ENCODE results near the gene FPR3. TPM values are rescaled to one million over a fixed set of nuclear protein-coding genes. Genes with fewer than 3 reads are reported as not detected.

The FPR3 gene
- polyA plus RNA-seq, 1 of the 3 experiments (the other 2 are of a cell fraction), result 0.02 TPM

DNA sequence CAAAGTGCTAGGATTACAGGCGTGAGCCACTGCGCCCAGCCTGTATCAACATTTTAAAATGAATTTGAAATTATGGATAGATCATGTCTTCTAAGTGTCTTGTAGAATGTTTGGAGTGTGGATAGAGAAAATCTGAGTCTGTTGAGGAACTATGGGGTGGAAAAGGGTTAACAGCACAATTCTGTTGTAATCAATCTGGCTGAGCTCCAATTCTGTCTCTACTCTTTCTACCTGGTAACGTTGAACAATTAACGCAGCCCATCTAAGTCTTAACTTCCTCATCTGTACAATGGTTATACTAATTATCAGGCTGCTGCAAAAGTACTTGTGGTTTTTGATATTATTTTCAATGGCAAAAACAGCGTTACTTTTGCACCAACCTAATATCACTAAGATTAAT lies 29.9 kb upstream of the FPR3 start (continued):
- TF ChIP-seq, protein P1, sequence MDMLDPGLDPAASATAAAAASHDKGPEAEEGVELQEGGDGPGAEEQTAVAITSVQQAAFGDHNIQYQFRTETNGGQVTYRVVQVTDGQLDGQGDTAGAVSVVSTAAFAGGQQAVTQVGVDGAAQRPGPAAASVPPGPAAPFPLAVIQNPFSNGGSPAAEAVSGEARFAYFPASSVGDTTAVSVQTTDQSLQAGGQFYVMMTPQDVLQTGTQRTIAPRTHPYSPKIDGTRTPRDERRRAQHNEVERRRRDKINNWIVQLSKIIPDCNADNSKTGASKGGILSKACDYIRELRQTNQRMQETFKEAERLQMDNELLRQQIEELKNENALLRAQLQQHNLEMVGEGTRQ (IDR thresholded peaks at IDR 0.05; ENCODE audit: borderline replicate concordance, low read depth, low read length), result no peak
- no peak for TF ChIP-seq JUND (IDR thresholded peaks at IDR 0.05)

DNA sequence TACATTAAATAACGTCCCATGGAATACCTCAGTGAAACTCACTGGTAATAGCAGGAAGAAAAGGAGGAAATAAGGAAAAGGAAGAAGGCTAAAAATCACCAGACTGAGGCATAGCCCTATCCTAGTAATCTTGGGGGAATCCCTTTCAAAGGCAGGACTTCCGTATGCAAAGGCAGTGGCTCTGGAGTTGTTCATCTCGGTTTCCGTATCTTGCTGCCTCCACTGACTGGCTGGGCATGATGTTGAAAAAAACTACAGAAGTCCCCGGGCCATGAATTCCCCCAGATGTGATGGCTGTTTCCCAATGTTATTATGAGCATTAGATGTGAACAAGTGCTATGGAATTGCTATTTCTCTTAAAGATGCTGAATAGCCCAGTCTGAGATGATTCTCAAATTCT lies 28.5 kb upstream of the FPR3 start:
- WGBS (ENCODE audit: low lambda C conversion rate), result 2% methylated on average over 5 of the region's 5 CpGs
- H3K27me3 ChIP-seq (ENCODE audit: insufficient read depth), result peaks cover 67% of the 10 kb centered on the region
- no peak overlapping the region for H2AFZ ChIP-seq (ENCODE audit: low read depth)
- DNase-seq, result no peak
- no peak overlapping the region for H3K4me2 ChIP-seq
- H3K27ac ChIP-seq (ENCODE audit: low read depth in 2 of 2, low read length in 1 of 2), result no peak overlapping the region
- no peaks in the 10 kb centered on the region for H4K20me1 ChIP-seq (ENCODE audit: insufficient read depth)
- CTCF ChIA-PET, result interaction anchor here (1.3 to 1.9 kb wide), 2 partner anchors 11 to 63 kb away, joined by 3 to 6 read pairs; no protein-coding TSS in a partner anchor
- no peak for TF ChIP-seq JUND (IDR thresholded peaks at IDR 0.05)
- TF ChIP-seq, protein P2, sequence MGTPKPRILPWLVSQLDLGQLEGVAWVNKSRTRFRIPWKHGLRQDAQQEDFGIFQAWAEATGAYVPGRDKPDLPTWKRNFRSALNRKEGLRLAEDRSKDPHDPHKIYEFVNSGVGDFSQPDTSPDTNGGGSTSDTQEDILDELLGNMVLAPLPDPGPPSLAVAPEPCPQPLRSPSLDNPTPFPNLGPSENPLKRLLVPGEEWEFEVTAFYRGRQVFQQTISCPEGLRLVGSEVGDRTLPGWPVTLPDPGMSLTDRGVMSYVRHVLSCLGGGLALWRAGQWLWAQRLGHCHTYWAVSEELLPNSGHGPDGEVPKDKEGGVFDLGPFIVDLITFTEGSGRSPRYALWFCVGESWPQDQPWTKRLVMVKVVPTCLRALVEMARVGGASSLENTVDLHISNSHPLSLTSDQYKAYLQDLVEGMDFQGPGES (IDR thresholded peaks at IDR 0.05; ENCODE audit: low read depth, low read length), result no peak
- TF ChIP-seq, protein P3, sequence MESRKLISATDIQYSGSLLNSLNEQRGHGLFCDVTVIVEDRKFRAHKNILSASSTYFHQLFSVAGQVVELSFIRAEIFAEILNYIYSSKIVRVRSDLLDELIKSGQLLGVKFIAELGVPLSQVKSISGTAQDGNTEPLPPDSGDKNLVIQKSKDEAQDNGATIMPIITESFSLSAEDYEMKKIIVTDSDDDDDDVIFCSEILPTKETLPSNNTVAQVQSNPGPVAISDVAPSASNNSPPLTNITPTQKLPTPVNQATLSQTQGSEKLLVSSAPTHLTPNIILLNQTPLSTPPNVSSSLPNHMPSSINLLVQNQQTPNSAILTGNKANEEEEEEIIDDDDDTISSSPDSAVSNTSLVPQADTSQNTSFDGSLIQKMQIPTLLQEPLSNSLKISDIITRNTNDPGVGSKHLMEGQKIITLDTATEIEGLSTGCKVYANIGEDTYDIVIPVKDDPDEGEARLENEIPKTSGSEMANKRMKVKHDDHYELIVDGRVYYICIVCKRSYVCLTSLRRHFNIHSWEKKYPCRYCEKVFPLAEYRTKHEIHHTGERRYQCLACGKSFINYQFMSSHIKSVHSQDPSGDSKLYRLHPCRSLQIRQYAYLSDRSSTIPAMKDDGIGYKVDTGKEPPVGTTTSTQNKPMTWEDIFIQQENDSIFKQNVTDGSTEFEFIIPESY (IDR thresholded peaks at IDR 0.05; ENCODE audit: borderline replicate concordance, low read depth), result no peak
- H3K79me2 ChIP-seq (ENCODE audit: insufficient read depth), result no peaks in the 10 kb centered on the region
- H3K4me1 ChIP-seq (ENCODE audit: control insufficient read depth in 1 of 2, insufficient read depth in 2 of 2, low read depth in 1 of 2, low read length in 1 of 2), result no peaks in the 10 kb centered on the region
- POLR2A ChIA-PET, result no interaction called here
- no peak overlapping the region for H3K4me3 ChIP-seq (ENCODE audit: low read depth in 2 of 2, low read length in 1 of 2)
- no peaks in the 10 kb centered on the region for H3K9me2 ChIP-seq
- no peaks in the 10 kb centered on the region for H3F3A ChIP-seq (replicated peaks; ENCODE audit: insufficient read depth)
- no peaks in the 10 kb centered on the region for H3K9me3 ChIP-seq
- no peaks in the 10 kb centered on the region for H3K36me3 ChIP-seq (replicated peaks in 1 of 2; ENCODE audit: control insufficient read depth in 1 of 2, insufficient read depth in 2 of 2, low read length in 1 of 2)
- no peak overlapping the region for H3K9ac ChIP-seq

DNA sequence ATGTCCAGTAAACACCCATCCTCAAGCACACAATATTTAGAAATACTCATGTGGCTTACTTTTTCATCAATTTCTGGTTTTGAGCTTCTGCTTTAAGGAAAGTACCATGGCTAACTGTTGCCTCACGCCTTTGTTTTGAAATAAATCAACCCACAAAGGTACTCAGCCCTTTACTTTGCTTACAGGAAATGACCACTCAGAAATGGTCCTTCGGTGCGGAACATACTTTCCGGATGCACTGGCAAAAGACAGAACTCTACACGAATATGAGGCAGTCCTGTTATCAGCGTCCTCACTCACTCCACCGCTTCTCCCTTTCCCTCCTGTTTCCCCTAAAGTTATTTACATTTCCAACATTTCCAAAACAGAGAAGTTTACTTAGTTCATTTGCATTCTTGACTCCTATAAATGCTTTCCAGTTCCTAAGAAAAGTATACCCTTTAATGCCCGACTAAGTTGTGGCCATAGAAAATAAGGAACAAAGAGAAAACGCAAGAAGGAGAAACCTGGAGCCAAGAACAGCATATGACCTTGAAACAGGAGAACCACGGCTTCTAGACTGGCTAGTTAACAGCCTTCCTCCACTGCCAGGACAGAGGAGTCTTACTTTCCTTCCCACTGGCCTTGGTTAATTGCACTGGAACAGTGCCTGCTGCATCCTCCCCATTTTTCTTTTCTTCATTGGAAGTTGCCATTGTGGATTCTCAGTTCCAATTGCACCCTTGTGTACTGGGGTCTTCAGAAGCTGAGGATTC lies 23.4 kb upstream of the FPR3 start:
- Histone ChIP-seq H3K4me3 (ENCODE audit: low read depth in 2 of 2, low read length in 1 of 2) (no peak overlapping the region), H2AFZ (ENCODE audit: low read depth) (no peak overlapping the region; the same call in 1 of the 2 replicates), H3K4me1 (ENCODE audit: control insufficient read depth in 1 of 2, insufficient read depth in 2 of 2, low read depth in 1 of 2, low read length in 1 of 2) (no peaks in the 10 kb centered on the region), H3K27ac (ENCODE audit: low read depth in 2 of 2, low read length in 1 of 2) (no peak overlapping the region), H3F3A (replicated peaks; ENCODE audit: insufficient read depth) (no peaks in the 10 kb centered on the region), H3K79me2 (ENCODE audit: insufficient read depth) (no peaks in the 10 kb centered on the region), H3K9ac (no peak overlapping the region), H3K4me2 (no peak overlapping the region), H3K9me3 (no peaks in the 10 kb centered on the region), H3K36me3 (replicated peaks in 1 of 2; ENCODE audit: control insufficient read depth in 1 of 2, insufficient read depth in 2 of 2, low read length in 1 of 2) (no peaks in the 10 kb centered on the region), H3K27me3 (ENCODE audit: insufficient read depth) (peaks cover 24% of the 10 kb centered on the region), H3K9me2 (no peaks in the 10 kb centered on the region), H4K20me1 (ENCODE audit: insufficient read depth) (no peaks in the 10 kb centered on the region)
- no peak for DNase-seq
- 5% methylated on average over 10 of the region's 10 CpGs for WGBS (ENCODE audit: low lambda C conversion rate)
- ChIA-PET POLR2A (no interaction called here), CTCF (interaction anchor here (0.8 kb wide), 1 partner anchor 110 kb away, joined by 3 read pairs; no protein-coding TSS in a partner anchor)
- no peak for TF ChIP-seq ELF1 (IDR thresholded peaks at IDR 0.05)
- no peak for TF ChIP-seq SIN3A (IDR thresholded peaks at IDR 0.05; ENCODE audit: borderline replicate concordance, low read depth, low read length)
- no peak for TF ChIP-seq GATA2 (CRISPR knock-in tag; IDR thresholded peaks at IDR 0.05)
- TF ChIP-seq POLR2AphosphoS5 (IDR thresholded peaks at IDR 0.05; ENCODE audit: low read depth, low read length), result no peak
- TF ChIP-seq, protein P4, sequence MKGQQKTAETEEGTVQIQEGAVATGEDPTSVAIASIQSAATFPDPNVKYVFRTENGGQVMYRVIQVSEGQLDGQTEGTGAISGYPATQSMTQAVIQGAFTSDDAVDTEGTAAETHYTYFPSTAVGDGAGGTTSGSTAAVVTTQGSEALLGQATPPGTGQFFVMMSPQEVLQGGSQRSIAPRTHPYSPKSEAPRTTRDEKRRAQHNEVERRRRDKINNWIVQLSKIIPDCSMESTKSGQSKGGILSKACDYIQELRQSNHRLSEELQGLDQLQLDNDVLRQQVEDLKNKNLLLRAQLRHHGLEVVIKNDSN (IDR thresholded peaks at IDR 0.05; ENCODE audit: borderline replicate concordance, low read depth), result no peak
- TF ChIP-seq FOXJ3 (CRISPR knock-in tag; IDR thresholded peaks at IDR 0.05), result no peak
- TF ChIP-seq MEF2A (IDR thresholded peaks at IDR 0.05; ENCODE audit: borderline replicate concordance, low read depth), result no peak
- TF ChIP-seq, protein P5, sequence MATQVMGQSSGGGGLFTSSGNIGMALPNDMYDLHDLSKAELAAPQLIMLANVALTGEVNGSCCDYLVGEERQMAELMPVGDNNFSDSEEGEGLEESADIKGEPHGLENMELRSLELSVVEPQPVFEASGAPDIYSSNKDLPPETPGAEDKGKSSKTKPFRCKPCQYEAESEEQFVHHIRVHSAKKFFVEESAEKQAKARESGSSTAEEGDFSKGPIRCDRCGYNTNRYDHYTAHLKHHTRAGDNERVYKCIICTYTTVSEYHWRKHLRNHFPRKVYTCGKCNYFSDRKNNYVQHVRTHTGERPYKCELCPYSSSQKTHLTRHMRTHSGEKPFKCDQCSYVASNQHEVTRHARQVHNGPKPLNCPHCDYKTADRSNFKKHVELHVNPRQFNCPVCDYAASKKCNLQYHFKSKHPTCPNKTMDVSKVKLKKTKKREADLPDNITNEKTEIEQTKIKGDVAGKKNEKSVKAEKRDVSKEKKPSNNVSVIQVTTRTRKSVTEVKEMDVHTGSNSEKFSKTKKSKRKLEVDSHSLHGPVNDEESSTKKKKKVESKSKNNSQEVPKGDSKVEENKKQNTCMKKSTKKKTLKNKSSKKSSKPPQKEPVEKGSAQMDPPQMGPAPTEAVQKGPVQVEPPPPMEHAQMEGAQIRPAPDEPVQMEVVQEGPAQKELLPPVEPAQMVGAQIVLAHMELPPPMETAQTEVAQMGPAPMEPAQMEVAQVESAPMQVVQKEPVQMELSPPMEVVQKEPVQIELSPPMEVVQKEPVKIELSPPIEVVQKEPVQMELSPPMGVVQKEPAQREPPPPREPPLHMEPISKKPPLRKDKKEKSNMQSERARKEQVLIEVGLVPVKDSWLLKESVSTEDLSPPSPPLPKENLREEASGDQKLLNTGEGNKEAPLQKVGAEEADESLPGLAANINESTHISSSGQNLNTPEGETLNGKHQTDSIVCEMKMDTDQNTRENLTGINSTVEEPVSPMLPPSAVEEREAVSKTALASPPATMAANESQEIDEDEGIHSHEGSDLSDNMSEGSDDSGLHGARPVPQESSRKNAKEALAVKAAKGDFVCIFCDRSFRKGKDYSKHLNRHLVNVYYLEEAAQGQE (IDR thresholded peaks at IDR 0.05; ENCODE audit: low read depth, low read length), result no peak
- no peak for TF ChIP-seq TEAD4 (IDR thresholded peaks at IDR 0.05; ENCODE audit: borderline replicate concordance, insufficient read depth)
- TF ChIP-seq, protein P6, sequence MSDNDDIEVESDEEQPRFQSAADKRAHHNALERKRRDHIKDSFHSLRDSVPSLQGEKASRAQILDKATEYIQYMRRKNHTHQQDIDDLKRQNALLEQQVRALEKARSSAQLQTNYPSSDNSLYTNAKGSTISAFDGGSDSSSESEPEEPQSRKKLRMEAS (IDR thresholded peaks at IDR 0.05; ENCODE audit: low read depth), result no peak
- no peak for TF ChIP-seq TCF12 (IDR thresholded peaks at IDR 0.05)
- no peak for TF ChIP-seq EP300 (IDR thresholded peaks at IDR 0.05; ENCODE audit: borderline replicate concordance in 1 of 2, low read depth in 1 of 2, low read length in 1 of 2)

Measured in SK-N-SH (cell line).